Activated effector memory CD4-positive, alpha-beta T cell treated with anti-CD3 and anti-CD28 coated beads, Interleukin-2, amount 50 U/mL, for 16 hours (primary cell): ENCODE measurements around the gene MOSMO.
A peak's percentile ranks its signal among the peaks of the same experiment; 100 is the strongest.

Source experiments
- DNase-seq: peaks from one replicate; pipeline ENCODE4 v3.0.0-alpha.2; 2020

The MOSMO gene

DNA sequence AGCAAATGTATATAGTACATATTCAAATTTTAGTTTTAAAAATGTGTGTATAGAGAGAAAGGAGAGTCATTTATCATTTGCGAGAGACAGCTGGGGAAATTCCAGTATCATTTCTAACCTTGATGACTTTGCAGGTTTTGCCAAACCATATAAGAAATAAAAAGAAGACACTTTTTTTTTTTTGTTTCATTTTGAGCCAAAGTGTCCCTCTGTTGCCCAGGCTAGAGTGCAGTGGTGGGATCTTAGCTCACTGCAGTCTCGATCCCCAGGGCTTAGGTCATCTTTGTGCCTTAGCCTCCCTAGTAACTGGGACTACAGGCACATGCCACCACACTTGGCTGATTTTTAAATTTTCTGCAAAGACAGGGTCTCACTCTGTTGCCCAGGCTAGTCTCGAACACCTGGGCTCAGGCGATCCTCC lies 46.0 kb downstream of the MOSMO start:
- no peak for DNase-seq

DNA sequence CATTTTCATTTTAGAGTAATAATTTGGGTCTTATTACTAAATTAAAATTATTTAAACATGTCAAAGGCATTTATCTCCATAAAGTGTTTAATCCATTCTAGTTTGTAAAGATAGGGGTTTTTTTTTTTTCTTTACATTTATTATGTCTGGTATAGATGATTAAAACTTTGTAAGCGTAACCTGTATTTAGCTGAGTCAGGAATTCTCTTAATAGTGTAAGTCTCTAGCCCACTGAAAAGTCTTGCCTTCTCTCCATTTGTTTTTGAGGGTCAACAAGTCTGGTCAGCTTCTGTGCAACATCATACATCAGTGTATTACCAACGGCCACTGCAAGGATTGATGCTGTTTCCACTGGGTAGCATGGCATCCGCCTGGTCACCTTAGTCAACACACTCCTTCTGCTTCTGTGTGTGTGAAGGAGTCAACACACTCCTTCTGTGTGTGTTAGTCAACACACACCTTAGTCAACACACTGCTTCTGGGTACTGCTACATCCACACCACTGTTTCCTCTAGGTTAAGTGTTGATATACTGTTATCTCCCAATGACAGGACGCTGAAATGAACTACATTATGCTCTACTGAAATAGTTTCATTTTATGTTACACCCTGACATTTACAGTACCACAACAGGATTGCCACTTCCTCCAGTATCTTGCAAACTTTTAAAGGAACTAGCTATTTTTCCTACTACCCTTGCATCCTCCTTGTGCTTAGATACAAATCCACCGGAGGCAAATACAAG lies 47.1 kb downstream of the MOSMO start:
- no peak for DNase-seq

DNA sequence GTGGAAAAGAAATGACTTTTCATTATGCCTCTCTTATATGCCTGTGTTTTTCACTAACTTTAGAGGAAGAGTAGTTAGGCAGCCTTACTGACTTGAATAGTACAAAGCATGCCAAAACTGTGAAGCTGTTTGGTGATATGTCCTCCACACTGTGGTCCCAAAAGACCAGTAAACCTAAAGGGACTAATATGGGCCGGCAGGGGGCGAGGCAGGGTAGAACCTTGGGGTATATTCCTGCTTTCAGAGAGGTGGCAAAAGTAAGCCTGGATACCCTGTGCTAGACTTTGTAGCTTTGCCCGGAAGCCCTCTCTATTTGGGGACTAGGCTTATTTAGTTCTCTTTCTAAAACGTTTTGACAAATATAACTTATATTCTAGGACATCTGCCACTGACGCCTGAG lies 48.0 kb downstream of the MOSMO start:
- no peak for DNase-seq

DNA sequence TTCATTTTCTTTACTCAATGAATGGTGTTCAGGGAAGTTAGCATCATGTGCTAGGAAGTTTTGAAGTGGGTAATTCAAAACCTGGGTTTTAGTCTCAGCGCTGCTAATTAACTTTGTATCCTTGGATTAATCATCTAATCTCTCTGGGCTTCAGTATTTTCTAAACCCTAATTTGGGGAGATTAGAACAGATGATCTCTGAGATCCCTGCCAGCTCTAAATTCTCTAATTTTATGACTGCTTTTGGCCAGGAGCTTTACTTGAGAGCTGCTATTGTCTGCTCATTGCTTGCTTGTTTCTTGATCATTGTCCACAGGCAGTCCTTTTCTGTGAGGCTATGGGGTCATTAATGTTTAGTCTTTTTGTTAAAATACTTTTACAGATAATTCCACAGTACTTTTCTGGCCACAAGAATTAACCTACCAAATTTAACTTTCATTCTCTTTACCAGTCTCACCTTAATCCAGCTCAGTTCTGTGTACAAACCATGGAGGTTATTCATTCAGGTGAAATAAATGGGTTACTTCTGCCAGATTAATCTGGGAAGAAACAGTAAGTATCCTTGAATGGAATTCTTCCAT lies 56.1 kb downstream of the MOSMO start:
- no peak for DNase-seq

DNA sequence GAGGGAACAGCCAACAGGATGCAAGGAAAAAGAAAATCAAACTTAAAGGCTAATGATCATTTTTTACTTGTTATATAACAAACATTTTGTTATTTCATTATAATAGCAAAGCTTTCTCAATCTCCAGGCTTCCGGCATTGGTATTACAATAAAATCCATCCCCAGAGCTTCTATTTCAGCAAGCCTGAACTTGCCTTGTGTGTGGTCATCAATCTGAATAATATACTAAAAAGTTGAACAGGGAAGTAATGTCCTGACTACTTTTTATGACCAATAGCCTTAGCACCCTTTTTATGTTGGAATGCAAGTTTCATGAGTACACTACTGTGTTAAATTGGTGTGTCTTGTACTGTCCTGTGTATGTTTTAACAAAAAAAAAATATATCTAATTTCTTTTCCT lies 57.3 kb downstream of the MOSMO start:
- no peak for DNase-seq

DNA sequence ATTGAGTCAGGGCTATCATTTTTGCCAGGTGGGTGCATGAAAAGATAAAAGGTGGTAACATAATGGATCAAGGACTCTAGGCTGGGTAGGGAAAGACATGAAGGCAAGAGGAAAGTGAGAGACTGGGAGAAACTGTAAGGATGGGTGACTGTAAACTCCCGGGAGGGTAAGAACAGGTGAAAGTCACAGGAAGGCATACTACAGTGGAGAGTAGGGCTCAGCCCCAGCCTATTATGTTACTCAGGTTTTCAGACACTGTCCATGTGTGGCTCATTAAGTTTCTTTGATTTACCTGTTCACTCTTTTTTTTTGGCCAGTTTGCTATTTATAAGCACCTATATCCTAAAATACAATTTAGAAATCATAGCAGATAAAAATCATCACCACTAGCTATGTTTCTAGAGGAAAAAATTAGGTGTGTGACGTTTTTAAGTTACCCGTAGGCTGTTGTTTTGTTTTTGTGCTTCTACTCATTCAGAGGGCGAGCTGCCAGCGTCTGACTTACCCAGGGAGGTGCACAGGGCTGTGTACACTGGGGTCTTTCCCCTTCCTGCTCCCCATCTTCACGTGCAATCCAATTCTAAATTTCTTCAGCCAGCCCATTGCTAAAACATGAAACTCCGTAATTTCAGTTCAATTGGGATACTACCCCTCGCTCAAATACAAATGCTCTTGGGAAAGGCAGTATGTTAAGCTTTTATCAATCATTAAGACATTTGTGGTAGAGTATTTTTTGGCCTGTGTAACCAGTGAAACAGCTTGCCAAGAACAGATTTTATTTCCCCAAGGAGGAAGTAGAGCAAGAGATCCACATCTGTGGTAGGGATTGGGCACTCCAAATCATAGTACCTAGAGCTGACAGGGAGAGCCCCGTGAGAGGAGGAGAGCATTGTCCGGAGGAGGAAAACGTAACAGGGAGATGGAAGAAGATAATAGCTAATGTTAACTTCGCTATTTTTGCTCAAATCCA lies 62.7 kb downstream of the MOSMO start:
- DNase-seq = no peak

DNA sequence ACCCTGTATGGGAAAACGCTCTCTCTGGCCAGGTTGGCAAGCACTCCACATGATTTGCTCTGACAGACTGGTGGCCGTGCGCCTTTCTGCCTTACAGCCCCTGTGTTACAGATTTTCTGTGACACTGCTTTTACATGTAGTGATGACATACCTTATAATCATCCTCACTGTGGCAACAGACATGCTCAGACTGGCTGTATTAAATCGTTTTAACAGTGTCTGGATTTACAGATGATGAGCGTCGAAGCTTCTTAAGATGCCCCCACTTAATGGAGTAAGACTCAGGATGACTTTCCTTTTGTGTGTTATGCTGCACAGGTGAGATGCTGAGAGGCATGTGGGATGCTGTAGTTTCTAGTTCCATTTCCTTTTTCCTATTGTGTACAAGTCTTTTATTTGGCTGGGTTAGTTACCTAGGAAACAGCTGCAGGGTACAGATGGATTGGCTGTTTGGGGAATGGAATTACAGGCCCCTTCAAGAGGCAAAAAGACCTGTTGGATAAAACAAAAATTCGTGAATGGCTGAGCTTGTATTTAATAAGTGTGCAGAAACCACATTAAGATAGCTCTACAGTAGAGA lies 63.5 kb downstream of the MOSMO start:
- no peak for DNase-seq

DNA sequence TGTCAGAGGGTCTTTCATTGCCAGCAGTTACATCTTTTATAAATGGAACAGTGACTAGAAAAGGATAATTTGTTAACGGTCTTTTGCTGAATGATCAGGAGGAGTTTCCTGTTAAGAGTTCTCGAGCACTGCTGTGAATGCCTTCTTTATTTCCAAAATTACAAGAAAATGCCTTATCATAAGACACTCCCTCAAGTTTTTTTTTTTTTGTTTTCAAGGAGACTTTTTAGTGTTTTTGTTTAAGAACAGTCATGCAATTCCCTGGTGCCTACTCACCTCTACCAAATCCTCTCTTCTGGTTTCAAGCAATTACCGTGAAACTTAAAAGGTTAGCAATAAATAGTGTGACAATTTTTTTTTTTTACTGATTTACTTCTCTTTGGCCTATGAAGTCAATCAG lies 65.4 kb downstream of the MOSMO start:
- no peak for DNase-seq

DNA sequence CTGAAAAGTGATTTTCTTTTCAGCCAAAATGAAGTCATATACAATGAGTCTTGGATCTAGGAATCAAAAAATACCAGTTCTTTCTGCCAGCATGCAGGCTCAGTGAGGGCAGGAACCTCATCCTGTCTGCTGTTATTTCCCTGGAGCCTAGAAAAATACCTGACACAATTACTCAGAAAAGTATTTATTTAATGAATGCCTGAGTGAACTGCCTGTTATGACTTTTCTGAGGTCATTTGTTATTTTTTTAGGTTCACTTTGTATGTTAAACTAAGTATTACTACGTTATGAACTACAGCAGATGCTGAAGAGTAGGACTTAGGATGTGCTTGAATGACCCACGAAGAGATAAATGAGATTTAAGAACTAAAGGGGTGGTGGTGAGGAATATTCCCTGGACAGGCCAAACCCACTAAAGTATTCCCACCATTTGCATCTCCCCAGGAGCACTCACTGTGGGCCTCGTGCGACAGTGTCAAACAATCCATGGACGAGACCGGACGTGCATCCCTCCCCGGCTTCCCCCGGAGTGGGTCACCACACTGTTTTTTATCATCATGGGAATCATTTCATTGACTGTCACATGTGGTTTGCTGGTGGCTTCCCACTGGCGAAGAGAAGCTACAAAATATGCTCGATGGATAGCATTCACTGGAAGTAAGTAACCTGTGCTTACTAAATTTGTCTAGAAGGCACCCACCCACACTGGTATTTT lies 67.3 kb downstream of the MOSMO start:
- DNase-seq = no peak

DNA sequence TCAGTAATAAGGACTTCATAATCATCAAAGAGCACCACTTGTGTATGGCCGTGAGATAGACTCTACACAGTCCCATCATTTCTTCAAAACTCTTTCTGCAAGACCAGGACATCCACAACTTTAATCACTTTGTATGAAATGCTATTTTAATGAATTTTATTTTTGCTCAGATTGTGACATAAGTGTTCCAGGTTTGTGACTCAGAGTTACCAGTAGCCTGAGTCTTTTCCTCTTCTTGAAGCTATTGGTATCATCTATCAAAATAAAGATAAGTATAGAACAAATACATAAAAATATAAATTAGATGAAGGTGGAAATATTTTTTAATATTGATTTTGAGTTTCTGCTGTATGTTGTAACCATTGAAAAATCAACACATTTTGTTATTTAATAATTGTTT lies 67.9 kb downstream of the MOSMO start:
- no peak for DNase-seq

DNA sequence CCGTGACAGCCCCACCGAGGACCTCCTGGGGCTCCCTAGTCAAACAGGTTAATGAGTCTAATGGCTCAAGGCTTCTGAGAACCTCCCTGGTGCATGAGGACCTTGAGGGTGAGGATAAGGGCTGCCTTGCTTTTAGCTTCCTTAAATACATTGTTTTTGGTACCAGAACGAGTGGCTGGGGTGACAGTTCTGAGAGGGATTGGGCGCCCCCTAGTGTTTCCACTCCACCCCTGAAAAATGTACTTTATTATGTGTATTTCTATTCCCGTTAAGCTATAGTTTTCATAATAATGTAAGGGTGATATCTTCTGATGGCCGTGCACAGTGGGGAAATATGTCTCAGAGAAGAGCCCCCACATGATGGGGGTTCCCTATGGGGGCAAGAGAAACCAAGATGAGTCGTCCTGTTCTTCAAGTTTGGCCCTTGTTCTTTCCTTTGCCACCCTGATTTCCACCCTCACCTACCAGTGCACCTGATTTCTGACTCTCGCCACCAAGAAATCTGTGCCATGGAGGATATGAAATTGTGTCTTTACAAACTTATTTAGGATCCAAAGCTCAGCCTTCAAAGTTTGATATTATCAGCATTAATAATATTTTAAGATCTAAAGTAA lies 69.9 kb downstream of the MOSMO start:
- DNase-seq = peak; percentile 88

DNA sequence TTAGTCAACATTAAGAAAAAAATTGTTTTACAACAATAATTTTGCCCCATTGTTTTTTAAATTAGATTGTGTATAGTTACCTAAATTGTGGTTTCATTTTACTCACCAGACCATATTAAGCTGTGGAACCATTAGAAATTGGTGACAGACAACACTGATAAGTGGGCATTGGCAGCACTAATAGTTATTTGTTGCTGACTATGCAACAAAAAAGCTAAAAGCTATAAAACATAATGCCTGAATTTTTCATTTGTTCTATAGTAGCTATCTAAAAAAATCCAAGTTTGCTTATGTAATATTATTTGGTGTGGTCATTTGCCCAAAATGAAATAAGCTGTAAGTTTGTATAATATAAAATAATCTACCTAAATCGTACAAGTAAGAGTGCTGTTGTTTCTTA lies 70.7 kb downstream of the MOSMO start:
- no peak for DNase-seq

DNA sequence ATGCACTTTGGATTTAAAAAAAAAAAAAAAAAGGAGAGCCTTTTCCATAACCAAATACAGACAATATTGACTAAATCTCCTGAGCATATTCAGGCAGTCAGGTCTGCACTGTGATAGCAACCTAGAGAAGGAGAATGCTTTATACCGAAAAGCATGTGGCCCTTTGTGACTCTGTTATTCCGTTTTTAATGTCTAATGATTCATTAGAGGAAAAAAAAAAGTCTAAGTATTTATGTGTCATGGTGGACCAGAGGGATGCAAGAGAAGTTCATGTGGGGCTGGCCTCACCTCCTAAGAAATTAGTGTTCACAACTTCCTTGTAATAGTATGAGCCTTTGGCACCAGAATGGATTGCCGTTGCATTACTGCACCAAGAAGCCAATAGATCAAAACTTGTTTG lies 73.1 kb downstream of the MOSMO start:
- no peak for DNase-seq

DNA sequence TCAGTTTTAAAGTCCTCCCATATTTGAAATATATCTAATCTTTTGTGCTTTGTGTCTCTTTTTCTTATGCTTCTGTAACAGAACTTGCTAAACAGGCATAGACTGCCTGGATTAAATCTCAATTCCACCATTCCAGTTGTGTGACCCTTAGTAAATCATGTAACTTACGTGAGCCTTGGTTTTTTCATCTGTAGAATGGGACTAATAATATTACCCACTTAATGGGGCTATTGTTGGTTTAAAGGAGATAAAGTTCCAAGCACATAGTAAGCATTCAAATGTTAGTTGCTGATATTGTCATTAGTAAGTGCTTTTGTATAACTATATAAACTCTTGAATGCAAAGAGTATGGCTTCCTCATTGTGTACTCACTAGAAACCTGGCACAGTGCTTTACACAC lies 78.5 kb downstream of the MOSMO start:
- DNase-seq = no peak

DNA sequence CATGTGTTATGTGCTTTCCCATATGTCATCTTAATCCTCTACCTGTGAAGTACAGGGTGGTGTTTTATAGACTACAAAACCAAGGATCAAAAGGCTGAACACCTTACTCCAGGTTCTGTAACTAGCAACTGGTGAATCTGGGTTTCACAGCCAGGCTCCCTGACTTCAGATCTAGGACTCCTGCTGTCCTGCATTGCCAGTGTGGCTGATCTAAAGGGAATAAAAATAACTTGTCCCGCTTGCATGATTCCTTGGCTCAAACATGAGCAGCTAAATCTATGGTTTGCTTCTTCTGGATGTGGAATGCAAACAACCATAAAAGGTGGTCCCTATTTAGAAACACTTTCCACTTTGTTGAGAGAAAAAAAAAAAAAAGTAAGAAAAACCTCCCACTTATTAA lies 80.7 kb downstream of the MOSMO start:
- DNase-seq = no peak

DNA sequence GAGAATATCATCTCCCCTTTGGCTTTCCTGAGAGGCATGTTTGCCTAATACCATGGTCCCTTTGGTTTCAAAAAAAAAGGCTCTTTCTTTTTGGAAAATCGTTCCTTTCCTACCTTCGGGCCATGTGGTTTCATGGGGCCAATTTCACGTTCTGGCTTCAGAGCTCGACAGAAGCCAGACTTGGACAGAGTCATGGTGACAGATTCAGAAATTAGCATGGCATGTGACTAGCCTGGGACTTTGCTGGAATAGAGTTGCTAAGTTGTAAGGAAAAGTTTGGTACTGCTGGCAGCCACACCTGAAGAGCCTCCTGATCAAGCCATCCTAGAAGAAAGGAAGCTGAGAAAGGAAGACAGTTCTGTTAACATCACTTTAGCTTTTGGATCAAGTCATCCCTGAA lies 82.0 kb downstream of the MOSMO start:
- DNase-seq = no peak

DNA sequence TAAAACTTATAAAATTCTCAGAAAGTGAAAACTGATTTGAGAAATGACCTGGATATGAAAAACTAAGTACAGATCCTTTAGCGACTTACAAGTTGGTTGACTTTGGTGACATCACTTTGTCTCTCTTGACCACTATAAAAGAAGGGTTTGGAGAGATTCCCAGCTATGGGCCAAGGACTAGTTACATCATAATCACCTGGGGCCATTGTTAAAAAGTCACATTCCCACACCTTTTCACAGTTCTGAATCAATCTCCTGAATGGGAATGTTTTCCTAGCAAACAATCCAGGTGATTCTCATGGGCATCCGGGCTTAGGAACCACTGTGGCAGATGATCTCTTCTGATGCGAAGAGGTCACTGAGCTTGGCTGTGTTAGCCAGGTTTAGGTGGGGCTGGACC lies 83.8 kb downstream of the MOSMO start:
- no peak for DNase-seq

DNA sequence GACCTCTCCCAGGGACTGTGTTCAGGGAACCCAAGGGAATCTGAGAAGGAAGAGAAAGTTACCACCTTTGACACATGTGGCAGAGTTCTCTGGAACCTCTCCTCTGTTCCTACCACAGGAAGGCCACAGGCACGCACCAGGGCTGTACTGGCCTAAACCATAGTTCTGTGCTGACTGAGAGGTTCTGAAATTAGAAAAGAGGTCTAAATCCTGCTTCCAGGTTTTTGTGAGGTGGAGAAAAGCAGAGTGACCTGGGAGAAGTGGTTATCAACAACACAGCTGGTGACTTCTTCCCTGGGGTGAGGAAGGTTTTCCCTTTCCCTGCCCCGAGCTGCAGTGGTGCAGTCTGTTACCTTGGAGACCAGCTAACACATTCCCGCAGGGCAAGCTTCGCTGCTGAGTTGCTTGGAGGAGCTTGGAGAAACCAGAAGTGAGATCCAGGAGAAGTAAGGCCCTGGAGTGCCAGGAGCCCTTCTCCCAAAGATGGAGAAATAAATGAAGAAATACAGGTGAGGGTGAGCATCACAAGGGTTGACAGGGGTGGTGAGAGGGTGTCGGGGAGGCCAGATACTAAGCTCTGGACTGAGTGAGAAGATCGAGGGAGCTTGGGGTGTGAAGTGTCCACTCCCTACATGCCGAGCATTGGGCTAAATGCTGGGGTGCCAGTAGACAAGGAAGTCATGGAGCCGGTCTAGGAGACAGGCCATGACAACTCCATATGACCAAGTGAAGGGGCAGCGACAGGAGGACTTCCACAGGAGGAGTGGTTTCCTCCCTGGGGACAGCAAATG lies 84.4 kb downstream of the MOSMO start, which contains the start of gene VWA3A:
Gene VWA3A (plus strand): TSS at position 399 of the 791 bp plus-strand sequence. CDS start 97 bp downstream, at position 496.
- DNase-seq = no peak

DNA sequence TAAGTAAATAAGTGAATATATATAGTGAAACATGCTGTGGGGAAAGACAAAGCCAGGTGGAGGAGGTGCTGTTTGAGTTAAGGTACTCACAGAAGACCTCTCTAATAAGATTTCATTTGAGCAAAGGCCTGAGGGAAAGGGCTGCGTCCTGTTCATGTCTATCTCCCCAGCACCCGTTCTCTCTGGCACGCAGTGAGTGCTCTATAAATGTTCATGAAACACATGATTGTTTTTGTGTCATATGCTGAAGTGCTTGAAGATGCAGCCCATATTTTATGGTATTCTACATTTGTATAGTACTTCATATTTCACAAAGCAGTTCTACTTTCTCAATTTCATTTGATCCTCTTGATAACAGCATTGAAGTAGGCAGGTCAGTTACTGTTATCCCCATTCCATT lies 85.4 kb downstream of the MOSMO start:
- no peak for DNase-seq

DNA sequence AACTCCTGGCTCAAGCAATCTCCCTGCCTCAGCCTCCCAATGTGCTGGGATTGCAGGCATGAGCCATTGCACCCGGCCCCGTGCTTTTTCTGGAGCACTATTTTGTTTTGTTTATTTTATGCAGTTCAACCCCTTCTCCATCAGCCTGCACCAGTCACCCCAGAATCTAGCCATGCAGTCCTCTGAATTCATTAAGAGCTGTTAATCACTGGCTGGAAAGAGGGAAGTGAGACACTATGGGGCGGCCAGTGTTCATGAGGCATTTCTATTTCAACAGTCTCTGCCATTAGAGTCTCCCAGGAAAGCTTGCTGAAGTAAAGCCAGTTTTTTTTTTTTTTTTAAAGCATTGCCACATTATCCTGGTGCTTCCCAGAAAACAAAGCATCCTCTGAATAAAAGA lies 86.1 kb downstream of the MOSMO start:
- DNase-seq = no peak
